GM10266 (cell line): ENCODE results near the gene MGARP.

Source experiments
- DNase-seq: peaks from one replicate; pipeline ENCODE4 v3.0.0; 2012; ENCODE audit errors: extremely low spot score
- CTCF ChIP-seq: IDR thresholded peaks from 2 replicates; pipeline ENCODE4 v1.5.1; 2012; ENCODE audit warnings: mild to moderate bottlenecking, low read depth; ENCODE audit not compliant: control insufficient read depth, insufficient read depth; ENCODE audit errors: missing control alignments

Gene MGARP

DNA sequence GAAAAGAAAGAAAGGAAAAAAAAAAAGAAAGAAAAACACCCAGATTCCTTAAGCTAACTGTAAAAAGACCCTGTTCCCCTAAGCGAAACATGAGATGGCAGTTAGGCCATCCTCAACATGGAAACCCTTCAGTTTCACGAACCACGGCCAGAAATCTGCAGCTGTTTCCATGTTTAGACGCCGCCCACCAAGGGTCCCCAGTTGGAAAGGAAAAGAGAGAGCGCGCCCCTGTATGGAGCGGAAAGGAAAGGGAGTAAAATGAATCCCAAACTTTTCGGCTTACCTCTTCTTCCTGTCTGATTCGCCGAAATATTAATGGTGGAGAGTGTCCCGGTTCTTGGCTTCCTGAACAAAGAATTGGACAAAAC, 38.3 kb downstream of the MGARP start:
- no peak for TF ChIP-seq CTCF
- no peak for DNase-seq

GRCh38 chr4:139241086-139241783, 38.8 kb downstream of the MGARP start:
- no peak for DNase-seq
- no peak for TF ChIP-seq CTCF

DNA sequence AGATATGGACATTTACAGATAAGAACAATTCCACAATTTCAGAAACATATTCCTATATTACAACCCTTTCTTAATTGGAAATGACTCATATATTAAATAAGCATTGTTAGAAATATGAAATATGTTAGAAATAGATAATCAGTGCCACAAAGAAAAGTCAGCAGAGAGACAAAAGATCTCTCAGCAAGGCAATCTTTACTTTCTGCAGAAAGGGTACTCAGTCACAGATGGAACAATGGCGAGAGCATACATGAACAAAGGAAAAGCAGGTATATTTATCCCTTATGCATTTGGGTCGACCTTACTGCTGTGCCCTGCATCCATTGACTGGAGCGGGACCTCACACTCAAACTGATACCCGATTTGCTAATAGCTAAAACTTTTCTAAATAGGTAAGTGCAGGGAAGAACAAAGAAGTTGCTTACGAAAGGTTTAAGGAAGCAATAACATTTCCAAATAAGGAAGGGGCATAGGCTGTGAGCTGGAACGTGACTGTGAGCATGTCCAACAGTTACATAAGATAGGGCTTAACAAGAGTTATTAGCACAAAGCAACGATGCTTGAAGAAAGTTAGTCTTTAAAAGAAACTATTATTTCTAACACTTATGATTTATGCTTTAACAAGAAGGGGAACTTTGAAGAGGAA, 40.8 kb downstream of the MGARP start:
- no peak for DNase-seq
- no peak for TF ChIP-seq CTCF

DNA sequence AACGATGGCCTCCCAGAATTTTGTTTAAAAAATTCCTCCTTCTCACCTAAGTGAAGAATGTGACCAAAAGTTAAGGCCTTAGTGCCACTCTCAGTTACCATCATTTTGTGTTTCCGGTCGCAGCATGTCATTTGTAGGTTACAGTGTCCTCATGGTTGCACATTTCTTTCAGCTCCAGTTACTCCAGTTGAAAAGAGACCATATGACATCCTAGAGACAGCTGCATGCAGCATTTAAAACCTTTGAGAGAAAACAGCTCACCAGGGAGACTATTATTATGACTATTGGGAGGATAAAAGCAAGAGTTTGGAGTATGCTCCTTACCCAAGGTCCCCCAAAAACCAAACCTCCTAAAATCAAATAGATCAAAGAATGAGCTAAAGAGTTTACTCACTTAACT, 45.8 kb downstream of the MGARP start:
- TF ChIP-seq CTCF = no peak
- no peak for DNase-seq

GRCh38 chr4:139229534-139230039, 50.4 kb downstream of the MGARP start:
- peak; percentile 77 for TF ChIP-seq CTCF

DNA sequence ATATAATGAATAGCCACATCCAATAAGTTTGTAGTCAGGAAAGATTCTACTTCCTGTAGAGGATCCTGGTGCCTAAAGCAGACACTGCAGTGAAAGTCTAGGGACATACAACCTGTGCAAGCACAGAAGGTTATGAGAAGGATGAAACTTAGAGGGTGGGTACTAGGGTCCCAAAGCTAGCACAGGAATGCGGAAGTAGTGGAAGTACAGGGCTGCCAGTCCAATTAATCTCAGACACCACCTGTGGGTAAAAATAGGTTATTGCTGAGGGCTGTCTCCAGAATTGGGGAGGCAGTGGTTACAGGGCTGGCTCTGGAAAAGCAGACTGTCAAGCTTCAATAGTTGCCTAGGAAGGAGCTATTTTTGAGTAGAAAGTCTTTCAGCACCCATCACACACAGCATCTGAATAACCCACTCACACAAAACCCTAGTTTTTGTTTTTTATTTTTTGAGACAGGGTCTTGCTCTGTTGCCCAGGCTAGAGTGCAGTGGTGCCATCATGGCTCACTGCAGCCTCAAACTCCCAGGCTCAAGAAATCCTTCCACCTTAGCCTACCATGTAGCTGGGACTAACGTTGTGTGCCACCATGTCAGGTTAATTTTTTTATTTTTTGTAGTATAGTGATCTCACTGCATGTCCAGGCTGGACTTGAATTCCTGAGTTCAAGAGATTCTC, 52.2 kb downstream of the MGARP start:
- TF ChIP-seq CTCF = peak; percentile 45
- DNase-seq = peak; percentile 21

More at GRCh38 chr4:139229534-139230039, 50.4 kb downstream of the MGARP start:
- DNase-seq = peak; percentile 49

- TF ChIP-seq CTCF = no peak
- no peak for DNase-seq
These were observed 56.2 kb downstream of the MGARP start for GRCh38 chr4:139223682-139224317.
